ENCODE measurements around the gene ERI3.

DNA sequence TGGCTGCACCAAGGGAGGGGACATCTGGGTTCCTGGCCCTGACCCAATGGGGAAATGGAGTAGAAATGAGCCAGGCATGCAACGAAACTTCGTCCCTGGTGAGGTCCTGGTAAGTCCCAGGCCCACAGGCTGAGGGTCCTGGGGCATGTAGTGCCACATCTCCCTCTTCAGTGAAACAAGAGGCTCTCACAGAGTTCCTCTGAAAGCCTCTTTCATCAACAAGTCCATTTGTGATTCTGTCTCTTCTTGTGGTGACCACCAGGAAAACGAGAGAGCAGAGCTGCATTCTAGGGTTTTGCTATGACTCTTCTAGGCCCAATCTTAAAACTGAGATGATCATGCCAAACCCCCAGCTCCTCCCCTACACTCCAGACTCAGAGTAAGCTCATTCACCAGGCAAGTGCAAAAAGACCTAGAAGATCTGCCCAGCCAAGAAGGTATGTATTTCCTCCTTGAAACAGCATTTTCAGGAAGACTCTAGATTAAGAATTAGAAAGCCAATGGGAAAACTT is 25.7 kb upstream of the ERI3 start:
- TF ChIP-seq JUNB (IDR thresholded peaks at IDR 0.05) = no peak
- TF ChIP-seq CBX3 (IDR thresholded peaks at IDR 0.05; ENCODE audit: borderline replicate concordance, low read depth) = no peak
- TF ChIP-seq CTCF (IDR thresholded peaks at IDR 0.05 in 2 of 3, conservative IDR thresholded peaks at IDR 0.05 in 1 of 3; ENCODE audit: control insufficient read depth in 2 of 3, extremely low read depth in 1 of 3, insufficient read depth in 1 of 3, low read depth in 3 of 3, low read length in 3 of 3) = no peak
- TF ChIP-seq BHLHE40 (IDR thresholded peaks at IDR 0.05; ENCODE audit: borderline replicate concordance in 1 of 2, low read depth in 2 of 2, low read length in 1 of 2) = no peak
- no peak for TF ChIP-seq CHD4 (IDR thresholded peaks at IDR 0.05)
- no peak for TF ChIP-seq TAF1 (IDR thresholded peaks at IDR 0.05; ENCODE audit: borderline replicate concordance, low read depth, low read length)
- TF ChIP-seq CREB1 (IDR thresholded peaks at IDR 0.05; ENCODE audit: low read depth) = no peak
- TF ChIP-seq PML (IDR thresholded peaks at IDR 0.05; ENCODE audit: low read length) = no peak
- TF ChIP-seq SMC3 (IDR thresholded peaks at IDR 0.05; ENCODE audit: borderline replicate concordance, low read length) = no peak
- TF ChIP-seq, protein P1, sequence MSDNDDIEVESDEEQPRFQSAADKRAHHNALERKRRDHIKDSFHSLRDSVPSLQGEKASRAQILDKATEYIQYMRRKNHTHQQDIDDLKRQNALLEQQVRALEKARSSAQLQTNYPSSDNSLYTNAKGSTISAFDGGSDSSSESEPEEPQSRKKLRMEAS (IDR thresholded peaks at IDR 0.05; ENCODE audit: low read depth, low read length) = no peak
- no peak for TF ChIP-seq RELB (IDR thresholded peaks at IDR 0.05; ENCODE audit: low read depth)
- no peak for TF ChIP-seq NR2C1 (IDR thresholded peaks at IDR 0.05)
- TF ChIP-seq, protein P2, sequence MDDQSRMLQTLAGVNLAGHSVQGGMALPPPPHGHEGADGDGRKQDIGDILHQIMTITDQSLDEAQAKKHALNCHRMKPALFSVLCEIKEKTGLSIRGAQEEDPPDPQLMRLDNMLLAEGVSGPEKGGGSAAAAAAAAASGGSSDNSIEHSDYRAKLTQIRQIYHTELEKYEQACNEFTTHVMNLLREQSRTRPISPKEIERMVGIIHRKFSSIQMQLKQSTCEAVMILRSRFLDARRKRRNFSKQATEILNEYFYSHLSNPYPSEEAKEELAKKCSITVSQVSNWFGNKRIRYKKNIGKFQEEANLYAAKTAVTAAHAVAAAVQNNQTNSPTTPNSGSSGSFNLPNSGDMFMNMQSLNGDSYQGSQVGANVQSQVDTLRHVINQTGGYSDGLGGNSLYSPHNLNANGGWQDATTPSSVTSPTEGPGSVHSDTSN (IDR thresholded peaks at IDR 0.05; ENCODE audit: insufficient replicate concordance, low read depth, low read length) = no peak
- no peak for TF ChIP-seq SUPT20H (IDR thresholded peaks at IDR 0.05; ENCODE audit: borderline replicate concordance, control insufficient read depth, low read depth, low read length)

Data from GM12878 (cell line).